ENCODE results near the gene ORM2. TPM values are rescaled to one million over a fixed set of nuclear protein-coding genes. Genes with fewer than 3 reads are reported as not detected.

The ORM2 gene
- total RNA-seq, 1 donor from 2014 or later, result not detected

- no peak for DNase-seq (ENCODE audit: low read depth)
- H3K4me3 ChIP-seq (ENCODE audit: low read depth, low read length), result no peak overlapping the region
- no peak for TF ChIP-seq CTCF (conservative IDR thresholded peaks at IDR 0.05; ENCODE audit: low read depth, low read length)
These were observed 45.2 kb upstream of the ORM2 start for GRCh38 chr9:114284316-114285060.

GRCh38 chr9:114285166-114285867 is 44.4 kb upstream of the ORM2 start:
- no peak overlapping the region for H3K4me3 ChIP-seq (ENCODE audit: low read depth, low read length)
- no peak for TF ChIP-seq CTCF (conservative IDR thresholded peaks at IDR 0.05; ENCODE audit: low read depth, low read length)
- DNase-seq (ENCODE audit: low read depth), result no peak

DNA sequence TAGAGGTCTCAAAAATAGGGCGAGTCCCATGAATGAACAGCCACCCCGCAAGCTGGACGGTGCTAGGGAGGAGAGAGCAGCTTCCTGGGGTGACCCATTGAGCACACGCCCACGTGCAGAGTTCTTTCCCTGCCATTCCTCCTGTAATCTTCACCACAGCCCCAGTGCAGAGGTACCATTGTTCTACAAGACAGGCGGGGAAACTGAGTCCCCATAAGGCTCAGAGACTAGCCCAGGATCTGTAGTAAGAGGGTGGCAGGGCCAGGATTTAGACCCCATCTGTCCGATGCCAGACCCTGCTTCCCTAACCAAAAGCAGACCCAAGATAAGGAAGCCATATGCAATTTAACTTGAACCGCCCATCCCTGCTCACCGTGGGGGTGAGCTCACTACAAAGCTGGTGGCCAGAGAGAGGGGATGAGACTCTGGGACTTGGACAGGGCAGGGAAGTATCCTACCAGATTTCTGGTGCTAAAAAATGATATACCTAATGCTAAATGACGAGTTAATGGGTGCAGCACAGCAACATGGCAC is 43.5 kb upstream of the ORM2 start:
- no peak for DNase-seq (ENCODE audit: low read depth)
- no peak overlapping the region for H3K4me3 ChIP-seq (ENCODE audit: low read depth, low read length)
- no peak for TF ChIP-seq CTCF (conservative IDR thresholded peaks at IDR 0.05; ENCODE audit: low read depth, low read length)

DNA sequence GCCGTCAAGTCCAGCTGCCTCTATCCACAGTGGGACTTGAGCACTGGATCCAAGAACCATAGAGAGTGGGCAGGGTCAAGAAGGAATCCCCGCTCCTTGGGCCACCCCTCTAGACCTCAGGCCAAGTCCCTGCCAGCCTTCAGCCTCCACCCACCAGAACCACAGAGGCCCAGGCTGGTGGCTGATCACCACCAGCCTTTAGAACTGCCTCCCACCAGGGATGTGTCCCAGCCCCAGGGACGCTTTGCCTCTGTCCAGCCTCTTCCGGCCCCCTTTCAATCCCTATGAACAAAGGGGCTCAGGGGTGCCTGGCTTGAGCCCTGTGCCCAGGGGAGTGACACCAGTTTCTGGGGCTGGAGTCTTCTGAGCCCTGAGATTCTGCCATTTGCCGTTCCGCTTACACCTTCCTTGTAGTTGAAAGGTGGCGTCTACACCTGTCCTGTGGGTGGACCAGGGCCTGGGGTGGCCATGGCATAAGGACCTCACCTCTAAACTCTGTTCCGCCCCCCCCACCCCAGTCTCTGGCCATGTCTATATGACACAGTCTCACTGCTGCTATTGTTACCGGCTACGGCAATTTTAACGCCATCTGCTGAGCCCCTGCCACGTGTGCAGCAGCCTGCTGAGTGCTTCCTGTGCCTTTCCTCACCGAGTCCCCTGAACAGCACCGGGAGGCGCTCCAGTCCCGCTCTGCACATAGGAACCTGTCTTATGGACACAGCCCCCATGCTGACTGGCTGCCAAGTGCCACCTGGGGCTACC is 42.5 kb upstream of the ORM2 start:
- no peak for TF ChIP-seq CTCF (conservative IDR thresholded peaks at IDR 0.05; ENCODE audit: low read depth, low read length)
- H3K4me3 ChIP-seq (ENCODE audit: low read depth, low read length), result no peak overlapping the region
- DNase-seq (ENCODE audit: low read depth), result no peak

DNA sequence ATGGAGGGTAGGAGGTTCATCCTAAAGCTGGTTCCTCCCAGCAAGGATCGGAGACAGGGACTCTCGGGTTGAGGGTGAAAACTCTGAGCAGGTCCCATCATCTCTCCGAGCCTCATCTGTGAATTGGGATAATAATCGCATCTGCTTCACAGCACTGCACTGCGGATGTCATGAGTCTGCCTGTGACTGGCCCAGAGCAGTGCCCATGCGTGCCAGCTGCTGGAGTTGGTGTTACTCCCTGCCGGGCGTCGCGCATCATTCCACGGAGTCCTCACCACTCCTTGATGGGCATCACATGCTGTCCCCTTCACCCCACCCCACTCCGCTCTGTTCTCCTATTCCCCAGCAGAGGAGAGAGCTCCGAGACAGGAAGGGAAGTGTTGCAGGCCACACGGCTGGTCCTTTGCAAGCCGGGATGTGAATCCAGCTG is 41.9 kb upstream of the ORM2 start:
- no peak overlapping the region for H3K4me3 ChIP-seq (ENCODE audit: low read depth, low read length)
- TF ChIP-seq CTCF (conservative IDR thresholded peaks at IDR 0.05; ENCODE audit: low read depth, low read length), result no peak
- no peak for DNase-seq (ENCODE audit: low read depth)

GRCh38 chr9:114288193-114289091 is 41.2 kb upstream of the ORM2 start:
- no peak for TF ChIP-seq CTCF (conservative IDR thresholded peaks at IDR 0.05; ENCODE audit: low read depth, low read length)
- DNase-seq (ENCODE audit: low read depth), result no peak
- no peak overlapping the region for H3K4me3 ChIP-seq (ENCODE audit: low read depth, low read length)
